Endometrial microvascular endothelial cells (primary cell): ENCODE data around the gene ENPP7. TPM values are rescaled to one million over a fixed set of nuclear protein-coding genes. Genes with fewer than 3 reads are reported as not detected.

Experiments
- in situ Hi-C: cut with HindIII; loops from 2 replicates; pipeline ENCODE4 v1.10.0; 2017; ENCODE audit warnings: low sequenced_read_pairs, low pct_unique_long_range_greater_than_20kb; ENCODE audit errors: inconsistent ontology term
- total RNA-seq: library from RNA; depleted of rRNA; stranded (reverse); fragments of >200 nt; gene quantifications from one replicate; pipeline ENCODE4 v1.2.3, GENCODE V29; 2015; ENCODE audit errors: inconsistent ontology term

ENPP7 gene, protein sequence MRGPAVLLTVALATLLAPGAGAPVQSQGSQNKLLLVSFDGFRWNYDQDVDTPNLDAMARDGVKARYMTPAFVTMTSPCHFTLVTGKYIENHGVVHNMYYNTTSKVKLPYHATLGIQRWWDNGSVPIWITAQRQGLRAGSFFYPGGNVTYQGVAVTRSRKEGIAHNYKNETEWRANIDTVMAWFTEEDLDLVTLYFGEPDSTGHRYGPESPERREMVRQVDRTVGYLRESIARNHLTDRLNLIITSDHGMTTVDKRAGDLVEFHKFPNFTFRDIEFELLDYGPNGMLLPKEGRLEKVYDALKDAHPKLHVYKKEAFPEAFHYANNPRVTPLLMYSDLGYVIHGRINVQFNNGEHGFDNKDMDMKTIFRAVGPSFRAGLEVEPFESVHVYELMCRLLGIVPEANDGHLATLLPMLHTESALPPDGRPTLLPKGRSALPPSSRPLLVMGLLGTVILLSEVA
- not detected for total RNA-seq

DNA sequence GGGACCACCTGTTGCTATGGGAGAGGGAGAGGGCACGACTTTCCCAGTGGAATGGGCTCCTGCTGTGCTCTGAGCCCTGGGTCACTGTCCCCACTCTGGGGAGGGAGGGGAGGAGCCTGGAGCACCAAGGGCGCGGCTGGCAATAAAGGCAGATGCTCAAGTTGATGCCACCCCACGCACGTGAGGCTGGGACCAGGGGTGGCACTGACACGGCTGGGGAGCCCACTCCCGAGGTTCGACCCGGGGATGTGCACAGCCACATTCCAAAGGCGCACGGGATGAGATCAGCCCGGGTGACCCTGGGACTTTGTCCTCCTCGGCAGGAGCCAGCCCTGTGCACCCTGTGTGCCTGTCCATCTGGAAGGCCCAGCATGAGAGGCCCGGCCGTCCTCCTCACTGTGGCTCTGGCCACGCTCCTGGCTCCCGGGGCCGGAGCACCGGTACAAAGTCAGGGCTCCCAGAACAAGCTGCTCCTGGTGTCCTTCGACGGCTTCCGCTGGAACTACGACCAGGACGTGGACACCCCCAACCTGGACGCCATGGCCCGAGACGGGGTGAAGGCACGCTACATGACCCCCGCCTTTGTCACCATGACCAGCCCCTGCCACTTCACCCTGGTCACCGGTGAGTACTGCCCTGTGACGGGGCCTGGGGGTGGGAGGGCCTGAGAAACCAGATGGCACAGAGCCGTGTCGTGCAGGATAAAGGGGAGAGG, at the start of gene ENPP7:
Gene ENPP7, plus strand, starts transcription at position 175 of the 715 bp plus-strand sequence. Its CDS starts 197 bp downstream, at position 372.
- in situ Hi-C loops = no loop called here

DNA sequence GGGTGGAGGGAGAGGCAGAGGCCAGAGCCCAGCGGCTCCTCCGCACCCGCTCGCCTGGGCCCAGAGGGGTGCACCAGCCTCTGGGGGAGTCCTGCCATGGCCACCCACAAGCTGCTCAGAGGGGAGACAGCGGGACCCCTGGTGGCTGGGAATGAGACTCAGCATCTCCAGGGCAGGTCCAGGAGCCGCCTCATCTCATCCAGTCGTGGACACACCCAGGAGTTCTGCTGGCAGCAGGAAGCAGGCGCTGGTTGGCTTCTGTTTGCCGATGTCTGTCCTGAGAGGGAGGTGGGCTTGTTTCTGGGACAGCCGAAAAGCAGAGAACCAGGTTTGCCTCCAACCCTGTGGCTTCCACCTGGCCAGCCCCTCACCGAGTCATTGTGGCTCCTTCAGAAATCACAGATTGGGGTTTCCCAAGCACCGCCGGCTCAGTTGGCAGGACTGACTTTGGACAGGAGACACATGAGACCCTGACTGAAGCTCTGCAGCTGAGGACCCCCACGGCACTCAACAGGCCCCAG, 49.6 kb upstream of the ENPP7 start:
- in situ Hi-C loops = no loop called here

DNA sequence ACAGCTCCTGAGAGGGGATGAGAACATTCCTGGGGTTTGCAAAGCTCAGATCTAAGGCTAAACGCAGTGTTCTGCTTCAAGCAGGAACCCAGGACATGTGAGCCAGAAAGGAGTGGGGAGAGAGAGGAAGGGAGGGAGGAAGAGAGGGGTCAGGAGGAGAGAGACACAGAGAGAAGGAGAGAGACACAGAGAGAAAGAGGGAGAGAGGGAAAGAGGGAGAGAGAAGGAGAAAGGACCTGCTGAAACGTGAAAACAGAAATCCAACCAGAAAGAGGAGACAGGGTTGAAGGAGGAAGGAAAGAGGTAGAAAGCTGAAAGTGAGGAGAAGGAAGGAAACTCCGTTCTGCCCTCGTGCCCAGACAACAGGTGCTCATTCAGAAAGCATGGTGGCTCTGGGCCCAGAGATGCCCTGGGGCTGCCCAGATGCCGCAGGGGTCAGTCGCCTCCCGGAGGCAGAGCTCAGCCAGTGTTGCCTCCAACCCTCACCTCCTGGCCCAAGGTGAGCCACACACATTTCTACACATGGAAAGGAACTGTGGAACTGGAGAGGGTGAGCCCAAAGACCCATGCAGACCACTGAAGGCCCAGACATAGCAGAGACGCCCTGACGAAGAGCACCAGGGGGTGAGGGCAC, 49.0 kb upstream of the ENPP7 start:
- in situ Hi-C loops = no loop called here

DNA sequence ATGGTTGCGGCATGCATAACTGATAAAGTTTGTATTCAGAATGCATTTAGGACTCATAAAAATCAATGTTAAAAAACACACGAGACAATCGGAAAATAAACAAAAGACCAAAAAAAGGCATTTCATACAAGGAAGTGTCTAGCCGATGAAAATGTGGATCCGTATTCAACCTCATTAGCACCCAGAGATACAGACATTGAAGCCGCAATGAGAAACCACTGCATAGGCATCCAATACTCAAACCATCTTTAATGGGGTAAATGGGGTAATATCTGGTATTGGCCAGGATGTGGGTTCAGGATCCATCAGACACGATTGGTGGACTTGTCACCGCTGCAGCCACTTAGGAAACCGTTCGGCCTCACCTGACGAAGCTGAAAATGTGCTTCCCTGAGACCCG, 47.4 kb upstream of the ENPP7 start:
- in situ Hi-C loops = no loop called here

DNA sequence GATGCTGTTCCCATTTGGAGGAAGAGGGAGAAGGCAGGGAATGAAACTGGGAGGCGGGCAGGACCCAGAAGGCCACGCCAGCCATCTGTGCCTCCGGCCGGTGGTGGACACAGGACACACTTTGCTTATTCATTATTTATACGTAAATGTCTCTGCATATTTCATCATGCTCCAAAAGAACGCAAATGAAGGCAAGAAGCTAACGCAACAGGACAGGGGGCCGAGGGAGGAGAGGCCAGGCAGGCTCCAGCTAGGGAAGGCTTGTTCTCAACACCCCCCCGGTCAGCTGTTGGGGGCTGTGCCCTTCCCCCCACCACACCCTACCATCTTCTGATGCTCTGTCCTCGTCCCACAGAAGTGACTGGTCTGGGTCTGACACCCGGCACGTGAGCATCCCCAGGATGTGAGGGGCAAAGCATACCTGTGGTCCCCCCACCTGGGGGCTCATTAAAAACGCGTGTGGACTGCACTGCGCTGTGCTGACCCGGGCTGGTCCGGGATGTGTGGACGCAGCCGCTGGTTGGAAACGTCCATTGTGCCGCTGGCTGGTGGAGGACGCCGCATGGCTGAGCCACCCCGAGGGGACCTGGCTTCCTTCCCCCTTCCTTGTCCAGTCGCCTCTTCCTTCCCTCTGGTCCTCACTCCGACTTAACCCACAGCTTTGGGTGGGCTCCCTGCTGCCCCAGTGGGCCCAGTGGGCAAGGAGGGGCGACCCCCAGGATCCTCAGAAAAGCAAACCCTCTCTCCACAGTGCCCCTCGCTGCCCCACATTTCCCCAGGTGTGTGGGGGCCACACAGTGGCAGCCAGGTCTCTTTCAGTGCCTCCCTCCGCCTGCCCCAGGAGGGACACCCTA, 46.4 kb upstream of the ENPP7 start:
- in situ Hi-C loops = no loop called here

- in situ Hi-C loops = no loop called here
Observed at GRCh38 chr17:79685121-79685520, 45.6 kb upstream of the ENPP7 start.

GRCh38 chr17:79686476-79686875, 44.3 kb upstream of the ENPP7 start:
- in situ Hi-C loops = no loop called here

DNA sequence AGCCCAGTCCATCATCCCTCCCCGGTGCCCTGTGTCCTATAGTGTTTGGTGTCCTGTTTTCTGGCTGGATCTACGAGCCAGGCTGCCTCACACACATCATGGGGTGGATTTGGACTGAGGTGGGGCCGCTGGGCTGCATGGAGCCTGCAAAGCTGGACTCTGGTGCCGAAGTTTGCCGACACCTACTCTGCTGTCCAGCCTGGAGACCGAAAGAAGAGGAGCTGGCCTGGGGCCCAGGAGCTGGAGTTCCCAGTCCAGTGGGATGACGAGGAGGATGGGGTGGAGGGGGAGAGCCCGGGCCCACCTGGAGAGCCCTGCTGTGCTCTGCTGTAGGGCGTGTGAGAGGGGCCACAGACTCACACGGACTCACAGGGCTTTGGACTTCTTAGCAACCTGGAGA, 40.3 kb upstream of the ENPP7 start:
- in situ Hi-C loops = no loop called here

DNA sequence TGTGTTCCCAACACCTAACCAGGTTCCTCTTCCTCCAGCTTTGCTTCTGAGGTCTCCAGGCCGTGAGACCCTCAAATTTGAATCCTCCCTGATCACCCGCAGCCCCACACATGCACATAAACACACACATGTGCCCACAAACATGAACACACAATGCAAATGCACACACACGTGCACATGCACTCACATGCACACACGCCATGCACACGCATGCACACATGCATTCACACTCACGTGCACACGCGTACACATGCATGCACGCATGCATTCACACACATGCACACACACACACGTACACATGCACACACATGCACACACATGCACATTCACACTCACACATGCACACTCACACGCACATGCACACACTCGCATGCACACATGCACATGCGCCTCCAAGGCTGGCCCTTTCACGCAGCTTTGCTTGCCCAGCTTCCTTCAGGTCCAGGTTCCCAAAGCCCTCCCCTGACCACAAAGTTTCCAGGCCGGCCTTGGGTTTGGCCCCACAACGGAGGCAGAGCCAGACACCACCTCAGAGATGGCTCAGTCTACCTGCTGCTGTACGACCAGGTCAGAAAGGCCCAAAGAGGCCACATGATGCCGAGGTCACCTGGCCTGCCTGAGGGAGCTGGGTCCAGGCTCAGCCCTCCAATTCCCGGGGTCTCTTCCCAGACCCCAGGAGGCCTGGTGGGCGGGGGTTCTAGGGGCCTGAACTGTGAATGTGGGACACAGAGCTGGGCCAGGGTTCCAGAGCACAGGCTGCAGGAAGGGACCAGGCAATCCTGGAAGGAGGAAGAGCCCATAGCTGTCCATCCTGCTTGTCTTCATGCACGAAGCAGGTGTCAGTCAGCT, 39.5 kb upstream of the ENPP7 start:
- in situ Hi-C loops = no loop called here

- in situ Hi-C loops = no loop called here
Observed at GRCh38 chr17:79691931-79692330, 38.8 kb upstream of the ENPP7 start.

DNA sequence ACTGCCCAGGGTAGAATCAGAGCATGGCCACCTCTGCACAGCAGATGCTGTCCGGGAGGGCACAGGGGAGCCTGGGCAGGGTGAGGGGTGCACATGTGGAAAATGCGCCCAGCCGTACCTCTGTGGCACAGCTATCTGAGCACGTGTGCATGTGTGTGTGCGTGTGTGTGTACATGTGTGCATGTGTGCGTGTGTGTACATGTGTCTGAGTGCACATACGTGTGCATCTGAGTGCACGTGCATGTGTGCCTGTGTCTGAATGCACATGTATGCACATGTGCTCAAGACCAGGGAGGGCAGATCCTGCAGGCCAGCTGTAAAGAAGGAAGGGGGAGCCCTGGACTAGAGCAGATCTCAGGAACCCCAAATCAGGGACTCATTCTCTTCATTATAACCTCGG, 37.3 kb upstream of the ENPP7 start:
- in situ Hi-C loops = no loop called here

- in situ Hi-C loops = no loop called here
Observed at GRCh38 chr17:79695293-79695790, 35.4 kb upstream of the ENPP7 start.

DNA sequence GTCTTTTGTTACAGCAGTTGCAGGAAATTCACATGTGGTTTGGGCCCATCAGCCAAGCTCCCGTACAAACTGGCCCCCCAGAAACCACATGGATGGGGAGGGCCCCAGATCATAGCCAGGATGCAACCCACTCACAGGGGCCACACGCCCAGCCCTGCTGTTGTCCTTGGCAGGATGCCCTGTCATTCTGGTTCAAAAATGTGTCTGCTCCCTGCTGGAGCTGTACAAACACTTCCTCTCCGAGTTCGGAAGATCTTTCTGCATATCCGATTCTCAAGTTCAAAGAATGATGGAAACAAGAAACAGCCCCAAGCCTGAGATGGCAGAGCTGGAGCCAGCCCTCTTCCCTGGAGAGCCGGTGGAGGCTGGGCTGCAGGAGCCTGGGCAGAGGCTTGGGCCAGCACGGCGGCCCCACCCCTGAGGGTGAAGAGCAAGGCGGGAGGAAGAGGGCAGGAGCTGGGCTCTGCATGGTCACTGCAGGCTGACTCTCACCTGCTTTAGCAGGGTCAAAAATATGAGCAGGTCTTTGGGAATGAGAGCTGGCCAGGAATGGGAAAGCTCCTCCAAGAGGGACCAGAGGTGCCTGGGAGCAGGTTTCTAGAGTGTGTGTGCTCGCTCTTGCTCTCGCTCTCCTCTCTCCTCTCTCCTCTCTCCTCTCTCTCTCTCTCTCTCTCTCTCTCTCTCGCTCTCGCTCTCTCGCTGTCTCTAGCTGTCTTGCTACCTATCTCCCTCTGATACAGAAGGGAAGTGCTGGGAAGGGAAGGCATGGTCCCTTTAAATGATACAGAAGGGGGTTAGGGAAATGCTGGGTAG, 34.7 kb upstream of the ENPP7 start:
- in situ Hi-C loops = no loop called here

GRCh38 chr17:79696610-79696982, 34.1 kb upstream of the ENPP7 start:
- in situ Hi-C loops = no loop called here

GRCh38 chr17:79698146-79698846, 32.4 kb upstream of the ENPP7 start:
- in situ Hi-C loops = no loop called here

DNA sequence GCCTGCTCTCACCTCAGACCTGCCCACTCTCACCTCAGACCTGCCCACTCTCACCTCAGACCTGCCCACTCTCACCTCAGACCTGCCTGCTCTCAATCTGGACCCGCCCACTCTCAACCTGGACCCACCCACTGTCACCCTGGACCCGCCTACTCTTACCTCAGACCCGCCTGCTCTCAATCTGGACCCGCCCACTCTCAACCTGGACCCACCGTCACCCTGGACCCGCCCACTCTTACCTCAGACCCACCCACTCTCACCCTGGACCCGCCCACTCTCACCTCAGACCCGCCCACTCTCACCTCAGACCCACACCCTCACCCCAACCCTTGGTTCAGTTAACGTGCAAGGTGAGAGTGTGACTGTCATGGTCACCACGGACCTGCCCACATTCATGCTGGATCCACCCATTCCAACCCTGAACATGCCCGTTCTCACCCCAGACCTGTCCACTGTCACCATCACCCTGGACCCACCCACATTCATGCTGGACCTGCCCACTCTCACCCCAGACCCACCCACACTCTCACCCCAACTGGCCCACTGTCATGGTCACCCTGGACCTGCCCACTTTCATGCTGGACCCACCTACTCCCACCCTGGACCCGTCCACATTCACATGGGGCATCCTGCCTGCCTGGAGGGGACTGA, 31.2 kb upstream of the ENPP7 start:
- in situ Hi-C loops = no loop called here
